ENCODE results near the gene ERCC5. TPM values are rescaled to one million over a fixed set of nuclear protein-coding genes. Genes with fewer than 3 reads are reported as not detected.

Gene ERCC5
- total RNA-seq, 2 experiments from 2014 or later, result 92.6 to 94.9 TPM

DNA sequence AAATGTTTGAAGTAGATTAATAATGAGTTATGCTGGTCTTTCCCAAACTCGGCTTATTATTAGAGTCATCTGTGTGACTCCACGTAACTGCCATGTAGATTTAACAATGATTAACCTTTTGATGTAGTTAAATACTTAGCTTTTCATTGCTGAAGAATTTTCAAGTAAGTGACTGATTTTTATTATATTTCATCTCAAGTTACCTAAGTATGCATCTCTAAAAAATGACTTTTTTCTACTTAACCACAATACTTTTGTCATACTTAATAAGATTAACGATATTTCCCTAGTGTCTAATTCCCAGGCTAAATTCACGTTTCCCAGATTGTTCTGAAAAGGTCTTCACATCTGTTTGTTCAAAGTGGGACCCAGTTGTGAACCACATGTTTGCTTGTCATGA, 29.1 kb upstream of the ERCC5 start:
- no peak overlapping the region for H3K27ac Mint-ChIP-seq
- ChIA-PET POLR2A (no interaction called here), CTCF (interaction anchor here (1.2 to 1.7 kb wide), 2 partner anchors 16 to 24 kb away, joined by 3 to 7 read pairs; no protein-coding TSS in a partner anchor)
- H3K4me3 Mint-ChIP-seq, result no peak overlapping the region
- H3K4me1 Mint-ChIP-seq, result peaks cover 24% of the 10 kb centered on the region
- H3K27me3 Mint-ChIP-seq, result no peaks in the 10 kb centered on the region
- H3K9me3 Mint-ChIP-seq, result peaks cover 4% of the 10 kb centered on the region
- H3K36me3 Mint-ChIP-seq (ENCODE audit: low read depth), result peaks cover 31% of the 10 kb centered on the region
- no peak for DNase-seq

DNA sequence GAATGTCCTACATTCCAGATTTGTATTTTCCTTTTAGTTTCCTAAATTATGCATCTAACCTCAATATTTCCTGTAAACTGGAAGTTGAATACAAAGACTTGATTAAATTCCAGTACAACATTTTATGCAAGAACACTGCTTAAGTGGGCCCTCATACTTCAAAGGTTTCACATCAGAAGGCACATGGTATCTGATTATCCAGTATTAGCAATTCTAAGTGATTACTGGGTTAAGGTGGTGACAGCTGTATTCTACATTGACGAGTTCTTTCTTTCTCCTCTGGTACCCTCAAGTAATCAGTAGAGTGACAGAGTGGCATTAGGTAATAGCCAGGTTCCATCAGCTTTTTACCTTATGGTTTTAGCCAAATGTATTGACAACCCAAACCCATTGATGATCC, 28.6 kb upstream of the ERCC5 start:
- ChIA-PET POLR2A (no interaction called here), CTCF (interaction anchor here (0.6 to 1.7 kb wide), 3 partner anchors 17 to 350 kb away, joined by 3 to 7 read pairs (median 3); no protein-coding TSS in a partner anchor)
- no peak for DNase-seq
- Mint-ChIP-seq H3K27me3 (no peaks in the 10 kb centered on the region), H3K4me3 (no peak overlapping the region), H3K27ac (no peak overlapping the region), H3K9me3 (no peaks in the 10 kb centered on the region), H3K36me3 (ENCODE audit: low read depth) (peaks cover 31% of the 10 kb centered on the region), H3K4me1 (peaks cover 19% of the 10 kb centered on the region)

DNA sequence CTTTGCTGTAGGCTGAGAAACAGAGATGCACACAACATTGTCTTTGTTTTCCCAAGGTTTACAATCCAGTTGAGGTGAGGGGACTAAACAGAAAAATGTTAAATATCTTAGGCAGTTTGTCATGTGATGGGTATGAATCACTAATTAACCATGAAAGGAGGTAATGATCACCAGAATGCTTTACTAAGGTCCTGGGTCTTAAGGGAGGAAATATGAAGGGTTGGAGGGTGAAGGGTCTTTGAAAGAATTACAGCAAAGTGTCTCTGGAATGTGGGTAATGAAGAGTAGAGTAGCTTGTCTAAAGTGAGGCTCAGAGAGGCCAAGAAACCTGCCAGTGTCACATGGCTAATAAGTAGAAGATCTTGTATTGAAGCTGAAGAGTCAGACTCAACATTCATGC, 27.9 kb upstream of the ERCC5 start:
- Mint-ChIP-seq H3K9me3 (no peaks in the 10 kb centered on the region), H3K27ac (no peak overlapping the region), H3K4me3 (no peak overlapping the region), H3K4me1 (peaks cover 12% of the 10 kb centered on the region), H3K36me3 (ENCODE audit: low read depth) (peaks cover 32% of the 10 kb centered on the region), H3K27me3 (no peaks in the 10 kb centered on the region)
- ChIA-PET POLR2A (no interaction called here), CTCF (interaction anchor here (1.7 kb wide), 1 partner anchor 18 kb away, joined by 7 read pairs; no protein-coding TSS in a partner anchor)
- DNase-seq, result no peak

DNA sequence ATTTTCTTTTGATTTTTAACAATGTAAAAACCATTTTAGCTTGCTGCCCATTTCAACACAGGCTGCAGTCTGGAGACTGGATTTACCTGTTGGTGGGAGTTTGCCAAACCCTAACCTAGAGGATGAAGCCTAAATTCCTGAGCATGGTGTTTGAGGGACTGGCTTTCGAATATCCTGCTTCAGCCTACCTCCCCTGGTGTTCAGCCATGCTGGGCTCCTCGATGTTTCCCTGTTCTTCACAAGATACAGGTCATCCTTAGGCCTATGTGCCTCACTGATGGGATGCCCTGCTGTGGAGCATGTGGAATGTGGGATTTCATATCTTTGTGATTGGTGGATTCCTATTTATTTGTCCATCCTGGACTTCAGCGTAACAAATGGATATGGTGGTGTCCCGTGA, 20.4 kb upstream of the ERCC5 start:
- no peaks in the 10 kb centered on the region for H3K9me3 Mint-ChIP-seq
- DNase-seq, result no peak
- CTCF ChIA-PET, result interaction anchor here (2.2 kb wide), 1 partner anchor 25 kb away, joined by 7 read pairs; no protein-coding TSS in a partner anchor
- H3K27ac Mint-ChIP-seq, result no peak overlapping the region
- H3K4me1 Mint-ChIP-seq, result no peaks in the 10 kb centered on the region
- H3K4me3 Mint-ChIP-seq, result no peak overlapping the region
- H3K27me3 Mint-ChIP-seq, result no peaks in the 10 kb centered on the region
- peaks cover 25% of the 10 kb centered on the region for H3K36me3 Mint-ChIP-seq (ENCODE audit: low read depth)
- POLR2A ChIA-PET, result interaction anchor here (0.6 kb wide), 1 partner anchor 20 kb away, joined by 3 read pairs; no protein-coding TSS in a partner anchor

DNA sequence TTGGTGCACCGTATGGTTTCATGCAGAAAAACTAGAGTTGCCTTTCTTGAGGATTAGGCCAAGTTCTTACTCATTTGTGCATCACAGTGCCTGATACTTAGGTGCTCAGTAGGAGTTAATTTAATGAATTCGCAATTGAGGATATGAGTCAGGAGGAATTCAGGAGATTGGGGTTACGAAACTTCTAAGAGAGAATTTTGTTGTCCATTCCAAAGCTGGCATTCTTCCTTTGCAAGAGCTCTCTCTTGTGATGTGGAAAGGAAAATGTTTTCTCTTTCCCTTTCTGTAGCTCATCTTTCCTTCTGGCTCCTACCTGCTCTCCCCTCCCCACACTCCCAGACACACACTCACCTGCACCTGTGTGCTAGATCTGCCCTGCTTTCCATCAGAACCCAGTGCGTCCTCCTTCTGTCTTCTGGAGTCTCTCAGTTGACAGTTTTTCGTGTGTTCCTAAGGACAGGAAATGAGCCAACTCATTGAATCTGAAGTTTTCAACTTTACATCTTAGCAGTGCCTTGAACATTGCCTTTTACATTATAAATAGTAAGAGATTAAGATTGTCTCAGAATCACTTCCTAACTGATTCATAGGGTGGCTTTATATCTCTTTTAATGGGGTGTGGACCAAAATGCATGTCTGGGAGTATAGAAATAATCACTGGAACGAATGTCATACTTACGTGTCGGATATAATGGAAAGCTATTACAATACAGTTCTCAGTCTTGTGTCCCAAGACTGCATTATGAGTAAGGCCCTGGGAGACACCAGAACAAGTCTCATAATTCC, 19.7 kb upstream of the ERCC5 start:
- Mint-ChIP-seq H3K27me3 (no peaks in the 10 kb centered on the region), H3K9me3 (no peaks in the 10 kb centered on the region), H3K4me1 (no peaks in the 10 kb centered on the region), H3K27ac (no peak overlapping the region), H3K36me3 (ENCODE audit: low read depth) (peaks cover 24% of the 10 kb centered on the region), H3K4me3 (no peak overlapping the region)
- CTCF ChIA-PET, result no interaction called here
- POLR2A ChIA-PET, result interaction anchor here (0.6 kb wide), 1 partner anchor 19 kb away, joined by 3 read pairs; no protein-coding TSS in a partner anchor
- DNase-seq, result no peak

DNA sequence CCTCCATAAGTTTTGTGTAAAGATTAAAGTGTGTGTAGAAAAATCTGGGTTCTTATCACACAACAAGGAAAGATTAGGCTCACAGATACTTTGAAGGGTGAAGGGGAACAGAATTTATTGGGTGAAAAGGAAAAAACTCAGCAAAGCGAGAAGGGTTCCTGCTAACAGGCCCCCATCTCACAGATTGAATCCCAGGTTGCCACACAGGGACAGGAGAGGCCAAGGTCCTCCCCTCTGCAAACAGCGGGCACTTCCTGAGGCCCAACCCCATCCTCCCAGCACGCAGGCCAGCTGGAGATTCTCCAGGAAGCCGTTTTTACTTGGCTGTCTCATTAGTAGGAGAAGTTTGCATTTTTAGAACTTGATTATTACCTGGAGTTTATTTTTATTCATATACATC, 15.2 kb upstream of the ERCC5 start:
- ChIA-PET CTCF (no interaction called here), POLR2A (no interaction called here)
- H3K27me3 Mint-ChIP-seq, result no peaks in the 10 kb centered on the region
- DNase-seq, result no peak
- H3K27ac Mint-ChIP-seq, result no peak overlapping the region
- H3K9me3 Mint-ChIP-seq, result no peaks in the 10 kb centered on the region
- H3K4me1 Mint-ChIP-seq, result no peaks in the 10 kb centered on the region
- H3K4me3 Mint-ChIP-seq, result no peak overlapping the region
- H3K36me3 Mint-ChIP-seq (ENCODE audit: low read depth), result peaks cover 12% of the 10 kb centered on the region

DNA sequence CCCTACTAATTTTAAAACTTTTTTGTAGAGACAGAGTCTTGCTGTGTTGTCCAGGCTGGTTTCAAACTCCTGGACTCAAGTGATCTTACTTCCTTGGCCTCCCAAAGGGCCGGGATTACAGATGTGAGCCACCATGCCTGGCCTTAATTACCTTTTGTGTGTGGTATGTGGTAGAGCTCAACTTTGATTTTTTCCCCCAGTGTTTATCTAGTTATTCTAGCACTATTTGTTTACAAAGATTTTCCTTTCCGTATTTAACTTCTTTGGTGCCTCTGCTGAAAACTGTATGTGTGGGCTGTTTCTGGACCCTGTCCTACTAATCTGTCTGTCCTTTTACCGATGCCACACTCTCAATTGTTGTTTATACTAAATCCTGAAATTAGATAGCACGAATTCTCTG, 9.4 kb upstream of the ERCC5 start:
- CTCF ChIA-PET, result interaction anchor here (0.6 kb wide), 1 partner anchor 8 kb away, joined by 3 read pairs; no protein-coding TSS in a partner anchor
- POLR2A ChIA-PET, result no interaction called here

DNA sequence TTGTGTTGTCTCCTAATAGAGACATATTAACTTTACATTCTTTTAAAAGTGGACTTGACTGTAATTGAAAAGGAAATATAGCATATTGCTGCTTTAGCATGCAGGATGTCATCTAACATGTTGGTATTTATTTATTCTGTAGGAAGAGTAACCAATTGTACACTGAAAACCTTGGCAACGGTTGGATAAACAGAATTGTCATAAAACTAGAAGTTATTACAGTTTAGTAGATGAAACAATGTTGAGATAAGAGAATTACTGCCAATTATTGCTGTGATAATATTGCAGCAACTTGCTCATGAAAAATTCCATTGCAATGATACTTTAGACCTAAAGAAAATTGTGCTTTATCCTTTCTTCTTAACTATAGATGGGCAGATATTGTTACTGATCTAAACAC, 7.6 kb upstream of the ERCC5 start:
- H3K27ac Mint-ChIP-seq, result no peak overlapping the region
- H3K9me3 Mint-ChIP-seq, result no peaks in the 10 kb centered on the region
- CTCF ChIA-PET, result interaction anchor here (0.7 kb wide), 1 partner anchor 253 kb away, joined by 3 read pairs; no protein-coding TSS in a partner anchor
- H3K4me3 Mint-ChIP-seq, result no peak overlapping the region
- no peaks in the 10 kb centered on the region for H3K27me3 Mint-ChIP-seq
- no peaks in the 10 kb centered on the region for H3K4me1 Mint-ChIP-seq
- peaks cover 11% of the 10 kb centered on the region for H3K36me3 Mint-ChIP-seq (ENCODE audit: low read depth)
- DNase-seq, result no peak
- POLR2A ChIA-PET, result no interaction called here

More for the DNA sequence above, 9.4 kb upstream of the ERCC5 start:
- DNase-seq, result no peak
- no peaks in the 10 kb centered on the region for H3K4me1 Mint-ChIP-seq
- H3K9me3 Mint-ChIP-seq, result no peaks in the 10 kb centered on the region
- H3K4me3 Mint-ChIP-seq, result no peak overlapping the region
- H3K27me3 Mint-ChIP-seq, result no peaks in the 10 kb centered on the region
- peaks cover 17% of the 10 kb centered on the region for H3K36me3 Mint-ChIP-seq (ENCODE audit: low read depth)
- no peak overlapping the region for H3K27ac Mint-ChIP-seq

DNA sequence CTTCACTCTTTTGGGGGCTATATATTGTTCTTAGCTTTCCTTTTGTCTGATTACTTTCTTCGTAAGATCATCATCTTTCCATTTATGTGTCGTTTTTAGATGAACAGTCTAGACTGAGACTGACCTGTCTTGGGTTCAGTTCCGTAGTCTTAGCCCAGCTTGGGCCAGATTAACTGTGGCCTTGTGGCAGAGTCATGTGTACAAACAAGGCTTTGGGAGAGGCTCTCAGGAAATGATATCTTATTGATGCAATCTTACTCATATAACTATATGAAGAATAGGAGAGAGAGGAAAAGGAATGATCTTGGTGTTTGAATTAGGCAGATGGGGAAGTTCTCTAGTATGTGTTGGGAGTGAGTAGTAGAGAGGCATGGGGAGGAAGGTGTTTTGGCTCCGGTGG, 6.8 kb upstream of the ERCC5 start:
- ChIA-PET POLR2A (no interaction called here), CTCF (interaction anchor here (0.7 kb wide), 1 partner anchor 253 kb away, joined by 3 read pairs; no protein-coding TSS in a partner anchor)
- Mint-ChIP-seq H3K9me3 (no peaks in the 10 kb centered on the region), H3K27ac (no peak overlapping the region), H3K36me3 (ENCODE audit: low read depth) (peaks cover 11% of the 10 kb centered on the region), H3K27me3 (no peaks in the 10 kb centered on the region), H3K4me1 (peaks cover 4% of the 10 kb centered on the region), H3K4me3 (no peak overlapping the region)
- DNase-seq, result no peak

DNA sequence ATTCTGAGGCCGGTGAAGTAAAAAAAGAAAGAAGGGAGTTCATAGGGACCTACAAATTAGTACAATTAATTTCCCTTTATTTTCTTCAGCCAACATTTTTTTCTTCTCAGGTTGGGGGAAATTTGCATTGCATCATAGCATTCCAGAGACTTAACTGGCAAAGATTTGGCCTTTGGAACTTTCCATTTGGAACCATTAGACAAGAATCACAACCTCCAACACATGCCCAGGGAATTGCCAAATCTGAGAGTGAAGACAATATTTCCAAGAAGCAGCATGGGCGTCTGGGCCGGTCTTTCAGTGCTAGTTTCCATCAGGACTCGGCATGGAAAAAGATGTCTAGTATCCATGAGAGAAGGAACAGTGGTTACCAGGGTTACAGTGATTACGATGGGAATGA, 6.4 kb upstream of the ERCC5 start:
- DNase-seq, result no peak
- Mint-ChIP-seq H3K27me3 (no peaks in the 10 kb centered on the region), H3K4me1 (peaks cover 6% of the 10 kb centered on the region), H3K36me3 (ENCODE audit: low read depth) (peaks cover 11% of the 10 kb centered on the region), H3K27ac (no peak overlapping the region), H3K9me3 (no peaks in the 10 kb centered on the region), H3K4me3 (no peak overlapping the region)
- ChIA-PET CTCF (no interaction called here), POLR2A (no interaction called here)

DNA sequence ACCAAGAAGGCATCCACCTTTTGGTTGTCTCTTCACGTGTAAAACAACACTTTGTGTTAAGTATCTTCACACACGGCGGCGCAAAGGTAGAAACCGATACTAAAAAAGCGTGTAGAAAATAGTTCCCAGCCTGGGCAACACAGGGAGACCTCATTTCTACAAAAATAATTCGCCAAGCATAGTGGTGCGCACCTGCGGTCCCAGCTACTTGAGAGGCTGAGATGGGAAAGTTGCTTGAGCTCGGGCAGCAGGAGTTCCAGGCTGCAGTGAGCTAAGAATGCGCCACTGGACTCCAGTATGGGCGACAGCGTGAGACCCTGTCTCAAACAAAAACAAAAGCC, 573 bp upstream of the ERCC5 start:
- no peak for DNase-seq
- H3K9me3 Mint-ChIP-seq, result no peaks in the 10 kb centered on the region
- no peaks in the 10 kb centered on the region for H3K27me3 Mint-ChIP-seq
- POLR2A ChIA-PET, result interaction anchor here (0.7 to 1.5 kb wide), 4 partner anchors 19 to 254 kb away, joined by 3 to 16 read pairs (median 6); partner anchors contain the start of genes TEX30 and TPP2
- H3K36me3 Mint-ChIP-seq (ENCODE audit: low read depth), result peaks cover 16% of the 10 kb centered on the region
- peak overlapping the region; percentile 99 for H3K27ac Mint-ChIP-seq
- CTCF ChIA-PET, result interaction anchor here (0.6 to 4.3 kb wide), 10 partner anchors 25 to 264 kb away, joined by 3 to 22 read pairs (median 4); partner anchors contain the start of gene TPP2
- peak overlapping the region; percentile 94 for H3K4me3 Mint-ChIP-seq
- H3K4me1 Mint-ChIP-seq, result peaks cover 37% of the 10 kb centered on the region

DNA sequence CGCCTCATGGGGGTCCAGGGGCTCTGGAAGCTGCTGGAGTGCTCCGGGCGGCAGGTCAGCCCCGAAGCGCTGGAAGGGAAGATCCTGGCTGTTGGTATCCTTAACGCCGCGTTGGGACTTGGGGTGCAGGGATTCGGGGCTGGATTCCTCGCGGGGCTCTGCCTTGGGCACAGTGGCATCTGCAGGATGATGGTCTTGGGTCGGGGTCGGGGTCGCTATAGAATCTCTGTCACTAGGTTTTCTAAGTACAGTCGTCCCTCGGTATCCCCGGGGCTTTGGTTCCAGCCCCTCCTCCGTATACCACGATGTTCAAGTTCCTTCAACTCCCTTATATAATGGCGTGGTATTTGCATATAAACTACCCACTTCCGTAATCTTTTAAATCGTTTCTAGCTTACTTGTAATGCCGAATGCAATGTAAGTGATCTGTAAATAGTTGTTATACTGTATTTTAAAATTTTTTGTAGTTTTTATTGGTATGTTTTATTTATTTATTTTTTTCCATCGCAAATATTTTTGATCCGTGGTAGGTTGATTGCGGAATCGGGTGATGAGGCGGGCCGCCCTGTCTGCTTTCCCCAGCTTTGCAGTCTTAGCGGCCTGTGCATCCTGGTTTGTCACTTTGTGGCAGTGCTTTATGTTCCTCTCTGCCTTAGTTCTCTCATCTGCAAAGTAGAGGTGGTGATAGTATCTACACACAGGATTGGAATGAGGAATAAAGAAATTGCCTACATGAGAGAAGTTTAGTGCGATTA, 606 bp downstream of the ERCC5 start:
- H3K27me3 Mint-ChIP-seq, result no peaks in the 10 kb centered on the region
- peaks cover 42% of the 10 kb centered on the region for H3K4me1 Mint-ChIP-seq
- H3K36me3 Mint-ChIP-seq (ENCODE audit: low read depth), result peaks cover 17% of the 10 kb centered on the region
- POLR2A ChIA-PET, result interaction anchor here (1.2 to 1.5 kb wide), 3 partner anchors 73 to 250 kb away, joined by 4 to 16 read pairs (median 7); partner anchors contain the start of genes TEX30 and TPP2
- H3K9me3 Mint-ChIP-seq, result no peaks in the 10 kb centered on the region
- peak overlapping the region; percentile 94 for H3K4me3 Mint-ChIP-seq
- CTCF ChIA-PET, result interaction anchor here (0.6 to 4.3 kb wide), 15 partner anchors 11 to 265 kb away, joined by 3 to 22 read pairs (median 4); partner anchors contain the start of genes TEX30 and TPP2
- peak; percentile 56 for DNase-seq
- peak overlapping the region; percentile 99 for H3K27ac Mint-ChIP-seq

Data from activated CD4-positive, alpha-beta T cell treated with anti-CD3 and anti-CD28 coated beads, Interleukin-2, amount 10 ng/mL, durations not matched to agents 7 days and 5 days (primary cell).